ENCODE measurements around the gene MACC1.
A peak's percentile ranks its signal among the peaks of the same experiment; 100 is the strongest.
"Not testable (repeated sequence)": the region's sequence is repeated elsewhere in the genome, so short reads cannot be mapped to it uniquely, and the experiment has no call there.

MACC1 gene

DNA sequence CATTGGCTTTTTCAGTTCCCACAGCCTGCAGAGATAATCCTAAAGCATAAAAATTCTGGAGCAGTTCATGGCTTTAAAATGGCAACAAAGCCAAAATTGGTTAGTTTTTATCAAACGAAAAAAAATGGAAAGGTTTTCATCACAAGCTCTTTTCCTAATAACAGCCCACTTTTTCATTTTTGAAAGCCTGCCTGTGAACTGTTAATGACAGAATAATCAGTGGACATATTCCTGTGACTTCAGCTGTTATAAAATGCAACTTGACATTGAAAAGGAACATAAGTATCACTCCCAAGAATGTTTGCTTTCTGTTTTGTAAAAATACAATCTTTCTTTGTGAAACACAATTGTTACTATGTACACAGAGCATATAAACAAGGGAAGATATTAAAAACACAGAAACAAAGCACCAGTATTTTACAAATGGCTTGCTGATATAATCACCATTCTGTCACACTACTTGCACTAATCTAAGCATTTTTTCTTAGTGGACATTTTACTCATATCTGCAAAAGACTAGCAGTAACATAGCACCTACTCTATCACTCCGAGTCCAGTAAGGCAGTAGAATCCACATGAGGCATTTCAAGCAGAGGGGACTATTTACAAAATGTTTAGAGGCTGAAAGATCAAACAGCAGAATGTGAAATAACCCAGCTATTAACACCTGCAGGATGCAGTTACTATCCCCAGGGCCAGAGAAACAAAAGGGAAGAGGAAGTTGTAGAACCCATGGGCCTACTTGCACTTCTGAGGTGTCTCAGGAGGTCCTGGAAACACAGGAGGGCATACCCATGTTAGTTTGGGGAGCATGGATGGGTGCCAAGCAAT, 26.4 kb downstream of the MACC1 start:
- no peak overlapping the region for H3K4me3 ChIP-seq (ENCODE audit: low read length)
- no peaks in the 10 kb centered on the region for H4K20me1 ChIP-seq (ENCODE audit: insufficient read depth, low read length)
- H3K27me3 ChIP-seq (replicated peaks; ENCODE audit: insufficient read depth, low read length) = no peaks in the 10 kb centered on the region
- no peak for TF ChIP-seq CTCF (IDR thresholded peaks at IDR 0.05; ENCODE audit: low read length)
- TF ChIP-seq EZH2 (optimal IDR thresholded peaks at IDR 0.05; ENCODE audit: low read depth, low read length) = no peak
- TF ChIP-seq EZH2phosphoT487 (IDR thresholded peaks at IDR 0.05; ENCODE audit: low read length) = no peak
- H3K9me2 ChIP-seq (replicated peaks; ENCODE audit: insufficient read depth, low read length) = no peaks in the 10 kb centered on the region
- no peak for DNase-seq
- H3K79me2 ChIP-seq (ENCODE audit: low read length) = peaks cover 91% of the 10 kb centered on the region
- no peaks in the 10 kb centered on the region for H3K36me3 ChIP-seq (replicated peaks; ENCODE audit: insufficient read depth, low read length)
- H3K4me1 ChIP-seq (ENCODE audit: low read length) = peaks cover 41% of the 10 kb centered on the region
- peak overlapping the region; percentile 12 for H3K4me2 ChIP-seq (ENCODE audit: low read depth, low read length)
- H3K27ac ChIP-seq (ENCODE audit: low read length) = peak overlapping the region; percentile 40; the same call in 1 of the 2 replicates
- H3F3A ChIP-seq (ENCODE audit: insufficient read depth, low read length) = peaks cover 18% of the 10 kb centered on the region
- no peaks in the 10 kb centered on the region for H3K9me3 ChIP-seq (replicated peaks; ENCODE audit: insufficient read depth, low read length)
- H2AFZ ChIP-seq (ENCODE audit: low read length) = no peak overlapping the region
- H3K9ac ChIP-seq (ENCODE audit: low read length) = no peak overlapping the region

- no peaks in the 10 kb centered on the region for H3K9me2 ChIP-seq (replicated peaks; ENCODE audit: insufficient read depth, low read length)
- no peak for TF ChIP-seq EZH2phosphoT487 (IDR thresholded peaks at IDR 0.05; ENCODE audit: low read length)
- no peak for TF ChIP-seq CTCF (IDR thresholded peaks at IDR 0.05; ENCODE audit: low read length)
- TF ChIP-seq EZH2 (optimal IDR thresholded peaks at IDR 0.05; ENCODE audit: low read depth, low read length) = no peak
- peaks cover 18% of the 10 kb centered on the region for H3F3A ChIP-seq (ENCODE audit: insufficient read depth, low read length)
- H3K4me1 ChIP-seq (ENCODE audit: low read length) = peaks cover 39% of the 10 kb centered on the region
- no peak overlapping the region for H2AFZ ChIP-seq (ENCODE audit: low read length)
- H3K27me3 ChIP-seq (replicated peaks; ENCODE audit: insufficient read depth, low read length) = no peaks in the 10 kb centered on the region
- no peak overlapping the region for H3K4me3 ChIP-seq (ENCODE audit: low read length)
- H3K9me3 ChIP-seq (replicated peaks; ENCODE audit: insufficient read depth, low read length) = no peaks in the 10 kb centered on the region
- no peak overlapping the region for H3K27ac ChIP-seq (ENCODE audit: low read length)
- H3K36me3 ChIP-seq (replicated peaks; ENCODE audit: insufficient read depth, low read length) = no peaks in the 10 kb centered on the region
- H3K4me2 ChIP-seq (ENCODE audit: low read depth, low read length) = no peak overlapping the region
- DNase-seq = no peak
- no peak overlapping the region for H3K9ac ChIP-seq (ENCODE audit: low read length)
- H3K79me2 ChIP-seq (ENCODE audit: low read length) = peaks cover 89% of the 10 kb centered on the region
- H4K20me1 ChIP-seq (ENCODE audit: insufficient read depth, low read length) = no peaks in the 10 kb centered on the region
These were observed 27.3 kb downstream of the MACC1 start for GRCh38 chr7:20189852-20190251.

GRCh38 chr7:20188567-20188966, 28.6 kb downstream of the MACC1 start:
- Histone ChIP-seq H2AFZ (ENCODE audit: low read length) (no peak overlapping the region), H3K27ac (ENCODE audit: low read length) (no peak overlapping the region), H3K4me1 (ENCODE audit: low read length) (peaks cover 27% of the 10 kb centered on the region), H3K9me3 (replicated peaks; ENCODE audit: insufficient read depth, low read length) (no peaks in the 10 kb centered on the region), H3K4me3 (ENCODE audit: low read length) (no peak overlapping the region), H3F3A (ENCODE audit: insufficient read depth, low read length) (peaks cover 13% of the 10 kb centered on the region; the same call in 1 of the 2 replicates), H3K36me3 (replicated peaks; ENCODE audit: insufficient read depth, low read length) (no peaks in the 10 kb centered on the region), H3K4me2 (ENCODE audit: low read depth, low read length) (no peak overlapping the region), H3K27me3 (replicated peaks; ENCODE audit: insufficient read depth, low read length) (no peaks in the 10 kb centered on the region), H3K79me2 (ENCODE audit: low read length) (peaks cover 88% of the 10 kb centered on the region), H3K9ac (ENCODE audit: low read length) (no peak overlapping the region), H3K9me2 (replicated peaks; ENCODE audit: insufficient read depth, low read length) (no peaks in the 10 kb centered on the region), H4K20me1 (ENCODE audit: insufficient read depth, low read length) (no peaks in the 10 kb centered on the region)
- TF ChIP-seq CTCF (IDR thresholded peaks at IDR 0.05; ENCODE audit: low read length) = no peak
- TF ChIP-seq EZH2phosphoT487 (IDR thresholded peaks at IDR 0.05; ENCODE audit: low read length) = no peak
- no peak for TF ChIP-seq EZH2 (optimal IDR thresholded peaks at IDR 0.05; ENCODE audit: low read depth, low read length)
- no peak for DNase-seq

DNA sequence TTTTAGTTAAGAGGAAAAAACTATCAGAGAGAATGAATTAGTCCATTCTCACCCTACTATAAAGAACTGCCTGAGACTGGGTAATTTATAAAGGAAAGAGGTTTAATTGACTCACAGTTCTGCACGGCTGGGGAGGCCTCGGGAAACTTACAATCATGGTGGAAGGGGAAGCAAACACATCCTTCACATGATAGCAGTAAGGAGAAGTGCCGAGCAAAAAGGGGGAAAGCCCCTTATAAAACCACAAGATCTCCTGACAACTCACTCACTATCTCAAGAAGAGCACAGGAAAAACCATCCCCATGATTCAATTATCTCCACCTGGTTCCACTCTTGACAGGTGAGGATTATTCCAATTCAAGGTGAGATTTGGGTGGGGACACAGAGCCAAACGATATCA, 29.3 kb downstream of the MACC1 start:
- H3K4me2 ChIP-seq (ENCODE audit: low read depth, low read length); H3K27ac ChIP-seq (ENCODE audit: low read length); H4K20me1 ChIP-seq (ENCODE audit: insufficient read depth, low read length); H3K9me3 ChIP-seq (replicated peaks; ENCODE audit: insufficient read depth, low read length); H3K27me3 ChIP-seq (replicated peaks; ENCODE audit: insufficient read depth, low read length); H3K9ac ChIP-seq (ENCODE audit: low read length); H3K4me3 ChIP-seq (ENCODE audit: low read length); H3K9me2 ChIP-seq (replicated peaks; ENCODE audit: insufficient read depth, low read length); H3K36me3 ChIP-seq (replicated peaks; ENCODE audit: insufficient read depth, low read length); H3F3A ChIP-seq (ENCODE audit: insufficient read depth, low read length); H2AFZ ChIP-seq (ENCODE audit: low read length); DNase-seq: not testable (repeated sequence)
- Histone ChIP-seq H3K79me2 (ENCODE audit: low read length) (peaks cover 93% of the 10 kb centered on the region), H3K4me1 (ENCODE audit: low read length) (peaks cover 20% of the 10 kb centered on the region)
